SK-MEL-5 (cell line): ENCODE data around the gene INSIG2. TPM values are rescaled to one million over a fixed set of nuclear protein-coding genes. Genes with fewer than 3 reads are reported as not detected.

Experiments used
- DNase-seq: peaks from one replicate; pipeline ENCODE4 v3.0.0-alpha.2; 2016; ENCODE audit warnings: low read depth, low spot score
- in situ Hi-C: cut with HindIII; loops from 2 replicates; pipeline ENCODE4 v1.10.0; 2016; ENCODE audit warnings: low sequenced_read_pairs, high pct_unique_total_duplicates, low pct_unique_long_range_greater_than_20kb
- total RNA-seq: library from RNA; depleted of rRNA; stranded (reverse); fragments of >200 nt; shearing (Covaris generic); gene quantifications from 2 replicates; pipeline ENCODE4 v1.2.3, GENCODE V29; 2014

Gene INSIG2
- total RNA-seq, 1 experiment from 2014 or later: 3.8 TPM

DNA sequence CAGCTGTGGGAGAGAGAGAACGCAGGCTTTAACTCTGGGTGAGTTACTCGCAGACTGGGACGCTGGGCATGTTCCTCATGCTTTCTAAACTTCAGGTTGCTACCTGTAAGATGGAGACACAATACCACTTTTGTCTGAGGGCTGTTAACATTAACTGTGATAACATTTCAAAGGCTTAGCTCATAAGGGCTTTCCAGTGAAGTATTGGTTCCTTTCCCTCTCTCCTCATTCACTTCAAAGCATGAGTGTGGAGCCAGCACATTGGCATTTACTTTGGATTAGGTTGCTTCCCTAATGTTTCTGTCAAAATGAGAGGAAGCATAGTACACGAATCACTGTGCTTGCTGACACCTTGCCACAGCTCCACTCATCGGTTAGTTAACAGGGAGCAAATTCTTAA is 30.2 kb downstream of the INSIG2 start:
- DNase-seq: no peak
- in situ Hi-C loops: no loop called here

DNA sequence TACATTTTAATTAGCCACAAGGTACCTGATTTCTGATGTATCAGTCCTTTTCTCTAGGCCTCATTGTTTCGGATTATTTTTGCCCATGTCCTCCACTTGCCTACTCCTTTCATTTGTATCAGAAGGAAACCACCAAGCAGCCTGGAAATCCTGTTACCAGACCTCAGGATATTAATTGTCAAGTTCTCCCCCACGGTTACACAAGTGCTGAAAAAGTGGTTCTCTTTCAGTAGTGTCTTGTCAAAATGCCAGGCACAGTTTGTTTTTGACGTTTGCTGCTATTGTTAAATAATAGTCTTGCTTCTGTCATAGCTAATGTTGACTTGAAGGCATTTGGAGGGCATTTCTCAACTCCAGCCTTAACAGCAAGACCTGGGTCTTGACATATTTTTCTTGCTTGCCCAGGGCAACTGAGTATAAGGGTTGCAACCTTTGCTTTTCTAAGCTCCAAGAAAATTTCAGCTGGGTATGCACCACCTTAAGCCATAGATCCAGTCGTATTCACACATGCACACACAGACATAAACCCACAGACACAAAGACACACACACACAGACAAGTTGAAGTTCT is 31.0 kb downstream of the INSIG2 start:
- in situ Hi-C loops: no loop called here
- no peak for DNase-seq

DNA sequence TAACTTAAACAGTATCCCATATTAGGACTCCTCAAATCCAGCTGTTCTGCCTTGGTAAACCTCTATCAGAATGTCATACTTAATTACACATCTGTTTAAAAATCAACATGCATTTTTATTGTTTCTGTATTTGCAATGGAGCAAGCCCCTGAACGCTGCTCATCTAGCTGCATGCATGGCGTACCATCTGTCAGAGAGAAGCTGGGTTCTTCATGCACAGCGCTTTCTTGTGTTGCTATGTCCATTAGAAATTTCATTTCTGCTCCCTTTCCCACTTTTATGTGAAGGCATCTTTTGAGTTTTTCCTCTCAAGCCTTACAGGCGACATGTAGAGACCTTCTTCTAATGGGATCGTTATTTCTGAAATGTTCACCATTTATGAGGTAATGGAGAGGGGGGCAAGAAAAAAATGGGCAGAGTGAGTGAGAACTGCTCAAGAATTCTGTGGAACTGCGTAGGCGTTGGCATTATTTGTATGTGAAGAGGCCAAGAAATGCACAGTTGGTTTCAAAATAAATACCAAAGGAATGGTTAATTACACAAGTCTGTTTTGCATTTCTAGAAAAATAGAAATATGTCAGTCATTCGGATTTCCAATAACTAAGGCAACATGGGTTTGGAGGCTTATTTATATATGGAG is 31.6 kb downstream of the INSIG2 start:
- DNase-seq: no peak
- in situ Hi-C loops: no loop called here

DNA sequence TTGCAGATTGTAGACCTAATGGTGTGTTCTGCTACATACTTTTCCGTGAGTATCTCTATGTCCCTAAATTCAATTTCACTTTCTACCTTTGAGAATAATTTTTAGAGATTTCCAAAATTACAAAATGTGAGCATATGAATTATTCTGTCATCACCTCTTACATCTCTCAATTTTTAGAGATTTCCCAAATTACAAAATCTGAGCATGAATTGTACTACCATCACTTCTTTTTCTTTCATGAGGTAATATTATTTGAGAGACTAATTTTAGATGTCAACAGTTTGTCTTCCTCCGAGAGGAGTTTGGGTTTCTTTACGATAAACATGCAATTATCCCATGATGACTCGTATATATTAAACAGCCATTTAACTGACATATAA is 32.1 kb downstream of the INSIG2 start:
- in situ Hi-C loops: no loop called here
- no peak for DNase-seq

DNA sequence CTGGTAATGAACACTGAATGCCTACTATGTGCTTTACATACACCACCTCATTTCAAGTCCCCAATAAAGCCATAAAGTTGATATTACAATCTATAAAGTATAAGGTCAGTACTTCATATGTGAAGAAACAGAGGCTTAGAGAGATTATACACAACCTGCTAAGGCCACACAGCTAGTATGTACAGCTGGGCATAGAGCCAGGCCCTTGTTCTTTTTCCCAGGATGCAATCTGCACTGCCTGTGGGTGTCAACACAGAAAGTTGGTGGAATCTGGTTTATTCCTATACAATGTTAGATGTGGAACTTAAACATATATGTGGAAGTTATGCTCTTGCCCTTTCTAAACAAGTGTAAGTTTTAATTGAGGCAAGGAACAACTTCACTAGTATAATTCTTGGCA is 32.8 kb downstream of the INSIG2 start:
- in situ Hi-C loops: no loop called here
- DNase-seq: no peak

DNA sequence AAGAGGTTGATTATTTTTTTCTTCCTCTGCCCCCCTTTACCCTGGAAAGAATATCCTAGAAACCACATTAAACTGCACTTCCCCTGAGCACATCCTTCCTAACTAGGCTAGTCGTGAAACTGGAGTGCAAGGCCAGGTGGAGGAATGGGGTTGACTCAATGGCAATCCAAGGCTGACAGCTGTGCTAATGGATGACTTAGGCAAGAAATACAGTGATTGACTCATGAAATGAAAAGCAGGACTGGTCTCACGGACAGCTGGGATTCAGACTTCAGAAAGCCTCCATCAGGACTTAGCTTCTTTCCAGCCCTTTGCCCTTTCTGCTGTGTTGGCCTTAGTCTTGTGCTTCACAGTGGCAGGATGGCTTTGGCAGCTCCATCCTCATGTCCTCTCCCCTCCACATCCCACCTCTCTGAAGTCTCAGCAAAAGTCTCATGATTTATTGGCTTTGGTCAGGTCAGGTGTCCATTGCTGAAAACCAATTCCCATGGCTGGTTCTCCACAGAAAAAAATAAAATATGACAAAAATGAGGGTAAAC is 33.8 kb downstream of the INSIG2 start:
- in situ Hi-C loops: no loop called here
- no peak for DNase-seq

DNA sequence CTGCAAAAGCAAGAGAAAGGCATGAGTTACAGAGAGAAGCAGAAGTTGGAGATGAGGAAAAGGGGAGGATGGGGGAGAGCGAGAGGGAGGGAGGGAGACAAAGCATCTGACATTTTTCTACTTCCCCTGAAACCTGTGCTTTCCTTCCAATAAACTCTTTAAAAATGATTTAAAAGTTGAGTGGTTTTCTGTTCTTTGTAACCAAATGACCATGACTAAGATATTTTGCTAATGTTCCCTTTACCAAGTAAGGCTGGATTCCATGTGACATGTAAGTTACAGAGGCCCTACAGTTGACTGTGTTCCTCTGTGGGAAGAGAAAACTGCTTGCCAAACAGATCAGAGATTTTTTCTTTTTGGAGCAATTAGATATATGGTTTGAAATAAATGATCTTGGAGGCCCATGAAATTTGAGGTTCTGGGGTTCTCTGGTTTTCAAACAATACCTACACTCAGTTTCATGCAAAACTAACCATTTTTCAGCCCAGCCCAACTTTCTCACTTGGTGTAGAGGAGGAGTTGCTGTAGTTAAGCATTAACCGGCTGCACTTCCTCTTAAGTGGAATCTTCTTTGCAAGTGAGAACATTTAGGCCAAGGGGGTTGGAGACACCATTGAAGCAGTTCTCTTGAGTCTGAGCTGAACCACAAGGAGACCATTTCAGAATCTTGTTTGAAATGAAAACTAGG is 34.5 kb downstream of the INSIG2 start:
- in situ Hi-C loops: no loop called here
- no peak for DNase-seq

DNA sequence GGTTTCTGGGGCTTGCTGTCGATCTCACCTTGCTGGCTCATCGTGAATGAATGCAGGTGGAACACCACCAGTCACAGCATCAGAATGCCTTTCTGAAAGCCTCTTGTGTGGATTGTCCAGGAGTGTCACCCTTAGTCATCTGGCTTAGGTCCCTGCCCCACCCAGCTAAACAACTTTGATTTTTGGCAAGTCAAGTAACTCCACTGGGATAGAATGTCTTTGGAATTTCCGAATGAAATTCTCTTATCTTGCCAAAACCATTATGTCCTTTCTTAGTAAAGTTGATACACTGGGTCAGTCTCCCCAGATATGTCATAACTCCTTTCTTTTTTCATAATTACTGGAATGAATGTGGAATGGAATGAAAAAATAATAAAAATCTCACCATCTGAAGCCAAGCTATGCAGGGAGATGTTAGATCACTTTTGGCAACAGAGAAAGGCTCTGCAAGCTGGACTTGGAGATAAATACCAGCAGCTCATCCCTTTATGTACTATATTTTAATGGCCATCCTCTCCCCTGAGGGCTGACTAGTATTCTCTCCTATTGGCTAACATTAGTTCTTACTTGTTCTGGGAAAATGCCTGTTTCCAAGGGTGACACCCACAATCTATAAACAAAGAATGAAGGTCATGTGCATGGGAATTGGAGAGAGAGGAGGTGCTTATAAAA is 35.4 kb downstream of the INSIG2 start:
- in situ Hi-C loops: no loop called here
- DNase-seq: no peak

DNA sequence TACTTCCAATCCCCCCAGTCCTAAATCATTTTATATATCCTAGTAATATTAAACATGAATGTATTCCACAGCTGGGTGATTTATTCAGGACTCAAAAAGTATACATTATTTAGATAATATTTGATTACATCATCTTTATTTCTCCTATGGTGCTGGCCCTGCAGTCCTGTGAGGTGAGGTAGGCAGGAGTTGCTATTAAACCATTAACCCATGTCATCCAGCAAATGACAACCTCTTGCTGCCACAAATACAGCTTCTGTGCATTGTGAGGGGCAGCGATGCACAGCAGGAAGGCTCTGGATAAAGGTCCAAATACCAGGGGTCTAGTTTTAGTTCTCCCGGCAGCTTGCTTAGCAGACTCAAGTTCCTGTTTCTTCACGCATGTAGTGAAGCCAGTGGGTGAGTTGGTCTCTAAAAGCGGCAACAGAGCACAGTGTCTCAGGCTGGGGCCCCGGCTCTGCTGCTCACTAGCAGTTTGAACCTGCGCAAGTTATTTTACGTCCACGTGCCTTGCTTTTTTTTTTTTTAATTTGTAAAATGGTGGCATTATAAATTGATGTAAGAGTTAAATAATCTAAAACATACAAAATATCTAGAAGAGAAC is 36.1 kb downstream of the INSIG2 start:
- in situ Hi-C loops: no loop called here
- DNase-seq: no peak

DNA sequence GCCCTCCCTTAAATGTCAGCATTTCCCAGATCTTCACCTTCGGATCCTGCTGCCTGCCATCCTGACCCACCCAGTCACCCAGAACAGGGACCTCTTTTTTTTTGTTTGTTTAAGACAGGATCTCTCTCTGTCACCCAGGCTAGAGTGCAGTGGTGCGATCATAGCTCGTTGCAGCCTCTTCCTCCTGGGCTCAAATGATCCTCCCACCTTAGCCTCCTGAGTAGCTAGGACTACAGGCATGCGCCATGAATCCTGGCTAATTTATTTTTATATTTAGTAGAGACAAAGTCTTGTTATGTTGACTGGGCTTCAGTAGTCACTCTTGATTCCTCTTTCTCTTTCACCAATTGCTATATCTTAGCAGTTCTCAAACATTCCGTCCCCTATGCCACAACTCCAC is 39.0 kb downstream of the INSIG2 start:
- DNase-seq: no peak
- in situ Hi-C loops: no loop called here

DNA sequence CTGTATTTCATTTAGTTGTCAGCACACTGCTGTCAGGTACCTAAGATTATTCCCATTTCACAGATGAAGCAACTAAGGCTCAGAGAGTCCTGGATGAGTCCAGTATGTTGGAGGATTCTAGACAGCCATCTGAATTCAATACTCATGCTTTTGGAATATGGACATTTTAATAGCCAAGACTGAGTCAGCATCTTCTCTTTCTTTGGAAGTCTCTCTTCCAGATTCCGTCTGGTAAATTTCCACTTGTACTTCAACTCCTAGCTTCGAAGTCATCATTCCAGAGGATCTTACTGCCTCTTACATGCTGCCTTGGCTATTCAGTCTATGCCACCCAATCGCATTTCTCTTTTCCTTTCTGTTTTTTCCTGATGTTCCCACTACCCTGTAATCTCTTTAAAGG is 40.6 kb downstream of the INSIG2 start:
- DNase-seq: no peak
- in situ Hi-C loops: no loop called here

DNA sequence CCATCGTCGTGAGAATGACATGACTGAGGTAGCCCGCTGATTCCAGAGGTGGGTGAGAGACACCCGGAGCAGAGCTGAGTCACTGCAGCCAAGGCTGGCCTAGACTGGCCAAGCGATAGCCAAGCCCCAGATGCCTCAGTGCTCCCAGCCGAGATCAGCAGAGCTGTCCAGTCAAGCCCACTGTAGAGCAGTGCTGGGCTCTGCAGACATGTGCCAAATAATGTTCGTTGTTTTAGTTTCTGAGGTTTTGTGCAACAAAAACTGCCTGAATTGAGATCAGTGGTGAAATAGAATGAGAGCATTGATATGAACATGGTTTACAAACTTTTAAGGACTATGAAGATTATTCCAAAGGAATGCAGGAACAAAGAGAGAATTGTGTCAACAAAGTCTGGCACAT is 42.1 kb downstream of the INSIG2 start:
- in situ Hi-C loops: no loop called here
- DNase-seq: peak; percentile 82

DNA sequence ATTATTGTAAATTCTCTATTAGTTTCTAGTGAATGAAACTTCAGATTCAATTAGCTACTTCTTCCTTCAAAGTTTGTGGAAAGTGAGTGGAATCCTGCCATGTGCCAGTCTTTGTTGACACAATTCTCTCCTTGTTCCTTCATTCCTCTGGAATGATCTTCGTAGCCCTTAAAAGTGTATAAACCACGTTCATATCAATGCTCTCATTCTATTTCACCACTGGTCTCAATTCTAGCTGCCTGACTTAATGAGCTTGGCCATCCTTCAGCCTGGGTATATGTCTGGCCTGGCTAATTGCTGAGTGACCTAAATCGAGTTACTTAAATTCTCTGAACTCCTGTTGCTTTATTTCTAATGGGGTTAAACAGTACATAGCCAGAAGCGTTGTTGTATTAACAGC is 43.5 kb downstream of the INSIG2 start:
- in situ Hi-C loops: no loop called here
- peak; percentile 40 for DNase-seq

DNA sequence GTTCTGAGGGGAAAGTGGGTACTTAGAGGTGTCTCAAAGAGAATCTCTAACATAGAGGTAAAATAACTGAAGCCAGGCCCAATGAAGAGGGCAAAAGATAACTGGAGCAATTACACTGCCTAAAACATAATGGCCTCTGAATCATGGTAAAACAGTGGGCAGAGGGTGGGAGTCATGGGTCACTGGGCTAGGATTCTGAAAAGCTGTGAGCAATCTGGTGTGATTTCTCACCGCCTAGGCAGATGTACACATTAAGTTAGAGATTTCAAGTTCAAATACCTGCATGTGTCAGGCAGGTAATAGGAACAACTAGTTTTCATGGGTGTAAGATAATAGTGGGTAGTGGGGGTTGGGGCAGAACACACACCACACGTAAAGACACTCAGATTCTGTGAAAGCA is 45.6 kb downstream of the INSIG2 start:
- DNase-seq: no peak
- in situ Hi-C loops: no loop called here

DNA sequence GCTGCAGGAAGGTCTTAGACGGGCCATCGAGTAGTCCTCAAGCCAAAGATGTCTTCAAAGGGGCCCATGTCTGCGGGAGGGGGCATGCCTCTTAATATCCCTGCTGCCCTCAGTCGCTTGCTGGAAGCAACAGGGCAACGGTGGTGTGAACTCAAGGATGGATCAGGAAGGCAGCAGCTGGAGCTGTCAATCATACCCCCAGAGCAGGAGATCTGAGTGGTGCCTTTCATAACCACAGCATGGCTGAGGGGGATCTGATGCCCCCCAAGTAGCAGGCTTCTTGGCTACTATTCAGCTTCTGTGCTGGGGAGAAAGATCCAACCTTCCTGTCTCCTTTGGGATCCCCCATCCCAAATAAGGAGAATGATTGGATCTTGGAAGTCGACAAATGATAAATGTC is 46.4 kb downstream of the INSIG2 start:
- in situ Hi-C loops: no loop called here
- no peak for DNase-seq

DNA sequence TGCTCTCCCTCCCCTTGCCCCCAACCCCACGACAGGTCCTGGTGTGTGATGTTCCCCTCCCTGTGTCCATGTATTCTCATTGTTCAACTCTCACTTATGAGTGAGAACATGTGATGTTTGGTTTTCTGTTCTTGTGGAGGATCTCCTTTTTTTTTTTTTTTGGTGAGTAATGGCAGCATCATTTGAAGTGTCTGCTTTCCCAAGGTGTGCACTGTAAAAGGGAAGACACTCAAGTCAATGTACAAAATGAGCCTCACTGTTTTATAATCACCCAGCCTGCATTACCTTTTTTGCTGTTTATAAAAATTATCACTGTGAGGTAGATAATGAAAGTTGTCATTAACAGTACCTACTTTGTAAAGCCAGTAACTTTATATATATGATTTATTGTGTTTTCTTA is 56.9 kb downstream of the INSIG2 start:
- DNase-seq: no peak
- in situ Hi-C loops: no loop called here

DNA sequence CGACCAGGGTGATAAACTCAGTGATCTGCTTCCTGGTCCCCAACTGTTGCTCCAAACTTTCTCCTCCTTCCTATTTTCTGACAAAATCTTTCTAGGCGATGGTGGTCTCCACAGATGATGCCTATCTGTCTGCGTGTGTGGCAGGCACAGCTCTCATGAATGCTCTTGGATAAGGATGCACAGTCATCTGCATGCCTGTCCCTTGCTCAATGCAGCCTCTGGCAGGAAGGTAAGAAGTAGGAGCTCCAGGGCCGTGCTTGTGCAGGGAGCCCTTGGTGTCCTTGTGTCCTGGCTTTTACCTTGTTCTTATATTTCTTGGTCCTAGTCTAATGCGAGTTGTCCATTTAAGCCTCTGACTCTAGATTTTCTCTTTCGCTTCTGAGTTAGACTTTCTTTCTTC is 57.5 kb downstream of the INSIG2 start:
- in situ Hi-C loops: no loop called here
- no peak for DNase-seq
